GM12892 (cell line): ENCODE data around the gene OS9.

Source experiments
- POLR2A ChIP-seq: IDR thresholded peaks from 2 replicates; pipeline ENCODE4 v1.6.1; 2011; ENCODE audit warnings: low read depth, low read length, control low read depth
- POLR2AphosphoS5 ChIP-seq: IDR thresholded peaks from 2 replicates; pipeline ENCODE4 v1.6.1; 2011; ENCODE audit warnings: low read depth, low read length, control low read depth
- TAF1 ChIP-seq: IDR thresholded peaks from 2 replicates; pipeline ENCODE4 v1.6.1; 2011; ENCODE audit warnings: low read depth, mild to moderate bottlenecking, control low read depth, low read length, borderline replicate concordance

- TF ChIP-seq POLR2AphosphoS5 (peak; percentile 73), TAF1 (peak; percentile 58; the same call in 1 of the 2 replicates), POLR2A (peak; percentile 85)
Observed at GRCh38 chr12:57751788-57752667, 58.1 kb downstream of the OS9 start, which contains the start of gene CDK4.
